ENCODE data around the gene ADAMTS13.

DNA sequence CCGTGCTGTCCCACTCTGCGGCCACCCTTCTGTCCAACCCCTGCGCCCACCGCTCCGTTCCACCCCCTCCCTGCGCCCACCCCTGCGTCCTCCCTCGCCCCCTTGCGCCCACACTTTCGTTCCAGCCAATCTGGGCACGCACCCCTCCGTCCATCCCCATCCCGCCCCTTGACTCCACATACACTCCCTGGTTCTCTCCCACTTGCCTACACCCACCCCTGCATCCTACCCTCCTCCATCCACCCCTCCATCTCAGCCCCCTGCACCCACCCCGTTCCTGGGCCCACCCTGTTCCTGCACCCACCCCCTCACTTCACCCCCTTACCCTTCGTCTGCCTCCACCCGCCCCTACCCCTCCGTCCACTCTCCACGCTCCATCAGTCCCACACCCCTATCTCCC, 7.0 kb downstream of the ADAMTS13 start:
- TF ChIP-seq EP300 (conservative IDR thresholded peaks at IDR 0.05; ENCODE audit: poor library complexity, severe bottlenecking) (no peak), EZH2 (IDR thresholded peaks at IDR 0.05; ENCODE audit: borderline replicate concordance, insufficient read depth, low read length, poor library complexity, severe bottlenecking) (no peak)
- TF ChIP-seq, protein P1, sequence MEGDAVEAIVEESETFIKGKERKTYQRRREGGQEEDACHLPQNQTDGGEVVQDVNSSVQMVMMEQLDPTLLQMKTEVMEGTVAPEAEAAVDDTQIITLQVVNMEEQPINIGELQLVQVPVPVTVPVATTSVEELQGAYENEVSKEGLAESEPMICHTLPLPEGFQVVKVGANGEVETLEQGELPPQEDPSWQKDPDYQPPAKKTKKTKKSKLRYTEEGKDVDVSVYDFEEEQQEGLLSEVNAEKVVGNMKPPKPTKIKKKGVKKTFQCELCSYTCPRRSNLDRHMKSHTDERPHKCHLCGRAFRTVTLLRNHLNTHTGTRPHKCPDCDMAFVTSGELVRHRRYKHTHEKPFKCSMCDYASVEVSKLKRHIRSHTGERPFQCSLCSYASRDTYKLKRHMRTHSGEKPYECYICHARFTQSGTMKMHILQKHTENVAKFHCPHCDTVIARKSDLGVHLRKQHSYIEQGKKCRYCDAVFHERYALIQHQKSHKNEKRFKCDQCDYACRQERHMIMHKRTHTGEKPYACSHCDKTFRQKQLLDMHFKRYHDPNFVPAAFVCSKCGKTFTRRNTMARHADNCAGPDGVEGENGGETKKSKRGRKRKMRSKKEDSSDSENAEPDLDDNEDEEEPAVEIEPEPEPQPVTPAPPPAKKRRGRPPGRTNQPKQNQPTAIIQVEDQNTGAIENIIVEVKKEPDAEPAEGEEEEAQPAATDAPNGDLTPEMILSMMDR (IDR thresholded peaks at IDR 0.05; ENCODE audit: poor library complexity, severe bottlenecking) = no peak
- TF ChIP-seq, protein P2, sequence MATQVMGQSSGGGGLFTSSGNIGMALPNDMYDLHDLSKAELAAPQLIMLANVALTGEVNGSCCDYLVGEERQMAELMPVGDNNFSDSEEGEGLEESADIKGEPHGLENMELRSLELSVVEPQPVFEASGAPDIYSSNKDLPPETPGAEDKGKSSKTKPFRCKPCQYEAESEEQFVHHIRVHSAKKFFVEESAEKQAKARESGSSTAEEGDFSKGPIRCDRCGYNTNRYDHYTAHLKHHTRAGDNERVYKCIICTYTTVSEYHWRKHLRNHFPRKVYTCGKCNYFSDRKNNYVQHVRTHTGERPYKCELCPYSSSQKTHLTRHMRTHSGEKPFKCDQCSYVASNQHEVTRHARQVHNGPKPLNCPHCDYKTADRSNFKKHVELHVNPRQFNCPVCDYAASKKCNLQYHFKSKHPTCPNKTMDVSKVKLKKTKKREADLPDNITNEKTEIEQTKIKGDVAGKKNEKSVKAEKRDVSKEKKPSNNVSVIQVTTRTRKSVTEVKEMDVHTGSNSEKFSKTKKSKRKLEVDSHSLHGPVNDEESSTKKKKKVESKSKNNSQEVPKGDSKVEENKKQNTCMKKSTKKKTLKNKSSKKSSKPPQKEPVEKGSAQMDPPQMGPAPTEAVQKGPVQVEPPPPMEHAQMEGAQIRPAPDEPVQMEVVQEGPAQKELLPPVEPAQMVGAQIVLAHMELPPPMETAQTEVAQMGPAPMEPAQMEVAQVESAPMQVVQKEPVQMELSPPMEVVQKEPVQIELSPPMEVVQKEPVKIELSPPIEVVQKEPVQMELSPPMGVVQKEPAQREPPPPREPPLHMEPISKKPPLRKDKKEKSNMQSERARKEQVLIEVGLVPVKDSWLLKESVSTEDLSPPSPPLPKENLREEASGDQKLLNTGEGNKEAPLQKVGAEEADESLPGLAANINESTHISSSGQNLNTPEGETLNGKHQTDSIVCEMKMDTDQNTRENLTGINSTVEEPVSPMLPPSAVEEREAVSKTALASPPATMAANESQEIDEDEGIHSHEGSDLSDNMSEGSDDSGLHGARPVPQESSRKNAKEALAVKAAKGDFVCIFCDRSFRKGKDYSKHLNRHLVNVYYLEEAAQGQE (IDR thresholded peaks at IDR 0.05; ENCODE audit: borderline replicate concordance) = no peak
